ENCODE results near the gene ATF6.

- no peak for TF ChIP-seq SUZ12 (IDR thresholded peaks at IDR 0.05; ENCODE audit: extremely low read depth, insufficient read depth, insufficient read length)
- TF ChIP-seq YY1 (IDR thresholded peaks at IDR 0.05; ENCODE audit: insufficient read depth, insufficient read length) = no peak
Observed at GRCh38 chr1:161722406-161722805, 43.7 kb upstream of the ATF6 start.
